Sigmoid colon (tissue), 7 donors: Measurements from ENCODE around the gene ATP10D. TPM values are rescaled to one million over a fixed set of nuclear protein-coding genes. Genes with fewer than 3 reads are reported as not detected.

Experiments
- DNase-seq: peaks from one replicate; pipeline ENCODE4 v3.0.0-alpha.2; 2019
- H3K27ac ChIP-seq, 4 donors: fragments of 200-600 bp; sonication (generic); one replicate each; pipeline ENCODE4 v1.5.1; 2016 to 2019; ENCODE audit warnings: mild to moderate bottlenecking in 1 of 4
- H3K27me3 ChIP-seq, 3 donors: fragments of 200-600 bp; sonication (generic); one replicate each; pipeline ENCODE4 v1.5.1; 2019; ENCODE audit warnings: mild to moderate bottlenecking in 1 of 3
- H3K36me3 ChIP-seq, 4 donors: fragments of 200-600 bp; sonication (generic); one replicate each; pipeline ENCODE4 v1.5.1; 2016 to 2019
- H3K4me1 ChIP-seq, 4 donors: fragments of 200-600 bp; sonication (generic); one replicate each; pipeline ENCODE4 v1.5.1; 2017 to 2019
- H3K4me3 ChIP-seq, 4 donors: fragments of 200-600 bp; sonication (generic); one replicate each; pipeline ENCODE4 v1.5.1; 2017 to 2019; ENCODE audit warnings: mild to moderate bottlenecking in 2 of 4, moderate library complexity in 1 of 4
- H3K9me3 ChIP-seq, 4 donors: fragments of 200-600 bp in 3 of 4; sonication (generic) in 3 of 4; one replicate each; pipeline versions ENCODE4 v1.5.1 to v1.6.1; 2013 to 2019
- CTCF ChIP-seq, 4 experiments: fragments of 450-650 bp in 3 of 4; fragments of 200-600 bp in 1 of 4; IDR thresholded peaks; one replicate each; pipeline ENCODE4 v1.5.1; 2016 to 2019; ENCODE audit warnings: antibody characterized with exemption in 4 of 4, mild to moderate bottlenecking in 3 of 4, moderate library complexity in 2 of 4
- EP300 ChIP-seq, 4 donors: sonication (generic); formaldehyde crosslinking; IDR thresholded peaks; one replicate each; pipeline ENCODE4 v1.6.1; 2017; ENCODE audit warnings: antibody characterized with exemption in 4 of 4
- POLR2A ChIP-seq, 2 donors: fragments of 450-650 bp; IDR thresholded peaks; one replicate each; pipeline ENCODE4 v1.6.1; 2016; ENCODE audit warnings: antibody characterized with exemption in 2 of 2, mild to moderate bottlenecking in 2 of 2, moderate library complexity in 2 of 2
- POLR2AphosphoS5 ChIP-seq, 4 donors: sonication (generic); formaldehyde crosslinking; IDR thresholded peaks; one replicate each; pipeline ENCODE4 v1.6.1; 2017; ENCODE audit warnings: antibody characterized with exemption in 4 of 4
- WGBS, 2 donors: extraction: QIAGEN DNeasy Blood & Tissue Kit; methylation state at CpG; one replicate each; pipeline ENCODE4 v1.1.7; 2013; 5-methylcytosine and 5-hydroxymethylcytosine counted together
- intact Hi-C: fragments of 100-400 bp; cut with DNase I; formaldehyde crosslinking; loops from one replicate; pipeline ENCODE4 v1.15.1; 2023
- polyA plus RNA-seq, 3 donors: library from polyadenylated mRNA; stranded (reverse); fragments of 200-250 nt; gene quantifications; one replicate each; pipeline ENCODE4 v1.2.3, GENCODE V29; 2013
- total RNA-seq, 4 donors: library from RNA; depleted of rRNA; stranded (reverse); fragments of >200 nt; gene quantifications; one replicate each; pipeline ENCODE4 v1.1.0, GENCODE V29; 2016
- donor health status: healthy with polysubstance abuse.
- donor health status: Bipolar disorder and iron deficiency.
- donor health status: healthy.

ATP10D gene
- total and polyA plus RNA-seq, 7 donors = 0.60 to 21.0 (median 16.8) TPM

GRCh38 chr4:47590325-47590724, 105.2 kb downstream of the ATP10D start:
- 96 to 99% methylated on average over 1 of the region's 1 CpG for WGBS, 2 donors
- no peak for DNase-seq
- no peak for TF ChIP-seq POLR2A (IDR thresholded peaks at IDR 0.05)
- TF ChIP-seq CTCF (IDR thresholded peaks at IDR 0.05) = no peak
- no peak for TF ChIP-seq EP300 (IDR thresholded peaks at IDR 0.05)
- no peak for TF ChIP-seq POLR2AphosphoS5 (IDR thresholded peaks at IDR 0.05)
- H3K27me3 ChIP-seq = no peaks in the 10 kb centered on the region
- no peaks in the 10 kb centered on the region for H3K4me1 ChIP-seq
- intact Hi-C loops = no loop called here
- H3K9me3 ChIP-seq = peaks cover 0 to 4% (median 1%) of the 10 kb centered on the region in 4 donors
- peaks cover 28 to 72% (median 42%) of the 10 kb centered on the region in 4 donors for H3K36me3 ChIP-seq
- no peak overlapping the region for H3K4me3 ChIP-seq
- H3K27ac ChIP-seq = no peak overlapping the region

- no peak for TF ChIP-seq POLR2AphosphoS5 (IDR thresholded peaks at IDR 0.05)
- no peak for TF ChIP-seq EP300 (IDR thresholded peaks at IDR 0.05)
- TF ChIP-seq POLR2A (IDR thresholded peaks at IDR 0.05) = no peak
- TF ChIP-seq CTCF (IDR thresholded peaks at IDR 0.05) = no peak
- Histone ChIP-seq H3K4me3 (no peak overlapping the region), H3K9me3 (no peaks in the 10 kb centered on the region), H3K4me1 (no peaks in the 10 kb centered on the region), H3K27me3 (no peaks in the 10 kb centered on the region), H3K36me3 (peaks cover 0 to under 1% (median 0%) of the 10 kb centered on the region in 4 donors), H3K27ac (no peak overlapping the region)
- intact Hi-C loops = no loop called here
- 79 to 80% methylated on average over 1 of the region's 1 CpG for WGBS, 2 donors
- no peak for DNase-seq
Observed at GRCh38 chr4:47597696-47598095, 112.6 kb downstream of the ATP10D start.

DNA sequence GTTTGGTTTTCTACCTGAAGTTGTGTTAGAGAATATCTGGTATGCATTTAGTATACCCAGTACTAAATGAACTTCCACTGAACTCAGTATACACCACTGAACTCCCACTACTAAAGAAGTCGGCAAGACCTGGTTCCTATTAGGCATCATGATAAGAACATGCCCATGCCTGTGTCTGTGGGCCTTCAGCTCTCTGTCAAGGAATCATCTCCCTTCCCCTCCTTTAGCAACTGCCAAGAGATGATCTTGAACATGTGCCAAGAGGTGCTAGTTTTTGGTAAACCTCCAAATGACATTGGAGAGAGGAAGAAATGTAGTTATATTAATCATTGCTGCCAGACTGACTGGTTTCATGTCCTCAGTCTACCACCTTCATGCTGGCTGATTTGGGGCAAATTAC, 113.2 kb downstream of the ATP10D start:
- intact Hi-C loops = no loop called here
- H3K27me3 ChIP-seq = no peaks in the 10 kb centered on the region
- no peak overlapping the region for H3K4me3 ChIP-seq
- peaks cover 0 to 3% (median 0%) of the 10 kb centered on the region in 4 donors for H3K36me3 ChIP-seq
- TF ChIP-seq EP300 (IDR thresholded peaks at IDR 0.05) = no peak
- no peak for TF ChIP-seq CTCF (IDR thresholded peaks at IDR 0.05)
- no peak for TF ChIP-seq POLR2A (IDR thresholded peaks at IDR 0.05)
- TF ChIP-seq POLR2AphosphoS5 (IDR thresholded peaks at IDR 0.05) = no peak
- H3K9me3 ChIP-seq = no peaks in the 10 kb centered on the region
- no peak for DNase-seq
- H3K27ac ChIP-seq = no peak overlapping the region
- WGBS, 2 donors = 87 to 97% methylated on average over 1 of the region's 1 CpG
- H3K4me1 ChIP-seq = no peaks in the 10 kb centered on the region

DNA sequence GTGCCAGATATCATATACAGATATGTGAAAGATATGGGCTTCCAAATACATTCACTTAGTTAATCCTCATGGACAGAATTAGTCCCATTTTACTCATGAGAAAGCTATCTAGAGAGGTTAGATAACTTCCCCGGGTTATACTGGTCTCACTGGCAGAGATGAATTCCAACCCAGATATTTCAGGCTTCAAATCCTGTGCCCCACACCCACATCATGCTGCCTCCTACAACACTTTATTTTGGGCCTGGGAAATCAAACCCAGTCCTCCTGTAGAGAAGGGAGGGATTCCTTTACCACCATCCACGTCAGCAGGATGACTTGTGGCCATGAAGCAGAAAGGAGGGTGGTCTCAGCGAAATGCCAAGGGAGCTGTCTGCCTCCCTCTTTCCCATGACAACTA, 113.8 kb downstream of the ATP10D start:
- Histone ChIP-seq H3K9me3 (no peaks in the 10 kb centered on the region), H3K27ac (no peak overlapping the region), H3K4me1 (no peaks in the 10 kb centered on the region), H3K36me3 (peaks cover 0 to 3% (median 0%) of the 10 kb centered on the region in 4 donors), H3K4me3 (no peak overlapping the region), H3K27me3 (no peaks in the 10 kb centered on the region)
- intact Hi-C loops = no loop called here
- TF ChIP-seq EP300 (IDR thresholded peaks at IDR 0.05) = no peak
- no peak for TF ChIP-seq POLR2AphosphoS5 (IDR thresholded peaks at IDR 0.05)
- TF ChIP-seq POLR2A (IDR thresholded peaks at IDR 0.05) = no peak
- TF ChIP-seq CTCF (IDR thresholded peaks at IDR 0.05) = no peak
- whole genome bisulfite sequencing, 2 donors = 93 to 94% methylated on average over 3 of the region's 3 CpGs
- DNase-seq = no peak

DNA sequence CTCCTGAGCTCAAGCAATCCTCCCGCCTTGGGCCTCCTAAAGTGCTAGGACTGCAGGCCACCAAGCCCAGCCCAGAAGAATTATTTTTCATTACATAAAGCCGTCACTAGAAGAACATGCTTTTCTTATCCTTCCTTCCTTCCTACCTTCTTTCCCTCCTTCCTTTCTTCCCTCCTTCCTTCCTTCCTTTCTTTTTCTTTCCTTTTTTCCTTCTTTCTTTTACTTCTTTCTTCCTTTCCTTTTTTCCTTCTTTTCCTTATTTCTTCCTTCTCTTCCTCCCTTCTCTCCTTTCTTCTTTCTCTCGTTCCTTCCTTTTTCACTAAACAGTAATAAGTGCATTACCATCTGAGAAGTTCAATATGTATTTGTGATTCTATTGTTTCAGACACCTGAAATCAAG, 121.4 kb downstream of the ATP10D start:
- Histone ChIP-seq H3K36me3 (peaks cover 0 to 3% (median 0%) of the 10 kb centered on the region in 4 donors), H3K4me1 (no peaks in the 10 kb centered on the region), H3K9me3 (no peaks in the 10 kb centered on the region), H3K27me3 (no peaks in the 10 kb centered on the region), H3K4me3 (no peak overlapping the region), H3K27ac (no peak overlapping the region)
- WGBS, 2 donors = 93% methylated on average over 3 of the region's 3 CpGs
- DNase-seq = no peak
- intact Hi-C loops = no loop called here
- TF ChIP-seq POLR2AphosphoS5 (IDR thresholded peaks at IDR 0.05) (no peak), POLR2A (IDR thresholded peaks at IDR 0.05) (no peak), EP300 (IDR thresholded peaks at IDR 0.05) (no peak), CTCF (IDR thresholded peaks at IDR 0.05) (no peak)
